Adipose tissue (tissue), 3 donors: ENCODE data around the gene AHCTF1. TPM values are rescaled to one million over a fixed set of nuclear protein-coding genes. Genes with fewer than 3 reads are reported as not detected.

Experiments
- H3K27ac ChIP-seq: one replicate; pipeline ENCODE4 v1.5.1; 2013; ENCODE audit warnings: low read depth, low read length
- WGBS, 3 donors: extraction: QIAGEN DNeasy Blood & Tissue Kit; methylation state at CpG; one replicate each; pipeline ENCODE4 v1.1.7; 2013; 5-methylcytosine and 5-hydroxymethylcytosine counted together
- polyA plus RNA-seq, 3 donors: library from polyadenylated mRNA; stranded (reverse); fragments of 200-250 nt; gene quantifications; one replicate each; pipeline ENCODE4 v1.2.3, GENCODE V29; 2013
- donor health status: healthy with polysubstance abuse.
- donor health status: Bipolar disorder and iron deficiency.
- donor health status: healthy.

The AHCTF1 gene
- polyA plus RNA-seq, 3 donors, result 5.4 to 13.1 (median 9.8) TPM

- 81 to 87% (median 85%) methylated on average over 17 of the region's 17 CpGs for WGBS, 3 donors
- H3K27ac ChIP-seq, result no peak overlapping the region
Observed at GRCh38 chr1:246791303-246791918, 140.3 kb downstream of the AHCTF1 start.

- no peak overlapping the region for H3K27ac ChIP-seq
- WGBS, 3 donors, result 92 to 95% (median 92%) methylated on average over 19 of the region's 19 CpGs
Observed at GRCh38 chr1:246790833-246791232, 140.9 kb downstream of the AHCTF1 start.

- 93 to 96% (median 93%) methylated on average over 7 of the region's 7 CpGs for WGBS, 3 donors
Observed at GRCh38 chr1:246790364-246790763, 141.4 kb downstream of the AHCTF1 start.

GRCh38 chr1:246789454-246790339 is 142.1 kb downstream of the AHCTF1 start:
- no peak overlapping the region for H3K27ac ChIP-seq
- WGBS, 3 donors, result 74 to 84% (median 77%) methylated on average over 25 of the region's 25 CpGs

More at GRCh38 chr1:246790364-246790763, 141.4 kb downstream of the AHCTF1 start:
- H3K27ac ChIP-seq, result no peak overlapping the region

Other genes starting within 250 kb of the AHCTF1 start
- 10 to 100 TPM; 14.6 to 31.0 (median 19.8) TPM for gene SCCPDH, start 207.5 kb downstream of the AHCTF1 start, polyA plus RNA-seq
- under 1 TPM in 2 of 3 donors, not detected in 1; 0.12 to 0.18 TPM for gene ZNF695, start 76.1 kb upstream of the AHCTF1 start, polyA plus RNA-seq
- gene ZNF670, start 146.9 kb upstream of the AHCTF1 start, polyA plus RNA-seq, result 1 to 10 TPM; 1.3 to 3.4 (median 2.8) TPM
- gene ZNF669, start 172.4 kb upstream of the AHCTF1 start, polyA plus RNA-seq, result 1 to 10 TPM; 2.8 to 4.0 (median 4.0) TPM
- gene ZNF124, start 240.1 kb upstream of the AHCTF1 start, polyA plus RNA-seq, result 1 to 10 TPM; 1.7 to 2.5 (median 1.9) TPM